Neutrophil (primary cell): ENCODE data around the gene KRTAP4-16.
"Not testable (repeated sequence)": the region's sequence is repeated elsewhere in the genome, so short reads cannot be mapped to it uniquely, and the experiment has no call there.

Source experiments
- H3K27ac ChIP-seq: fragments of 200-600 bp; sonication (generic); 2 replicates; pipeline ENCODE4 v1.5.1; 2016; ENCODE audit warnings: mild to moderate bottlenecking, moderate library complexity
- H3K27me3 ChIP-seq: fragments of 200-600 bp; sonication (generic); 2 replicates; pipeline ENCODE4 v1.6.0; 2016; ENCODE audit warnings: mild to moderate bottlenecking
- H3K36me3 ChIP-seq: fragments of 200-600 bp; sonication (generic); 2 replicates; pipeline ENCODE4 v1.5.1; 2017
- H3K4me1 ChIP-seq, 2 experiments: fragments of 200-600 bp in 1 of 2; sonication (generic) in 1 of 2; 1 replicate in 1 of 2; 2 replicates in 1 of 2; pipeline versions ENCODE4 v1.5.1 to v1.6.1; 2013 to 2016; ENCODE audit warnings: low read depth in 1 of 2, low read length in 1 of 2, mild to moderate bottlenecking in 1 of 2, moderate library complexity in 1 of 2; ENCODE audit not compliant: control insufficient read depth in 1 of 2, insufficient read depth in 1 of 2
- H3K4me3 ChIP-seq, 2 experiments: fragments of 200-600 bp in 1 of 2; sonication (generic) in 1 of 2; 1 replicate in 1 of 2; 2 replicates in 1 of 2; pipeline ENCODE4 v1.5.1; 2013 to 2016; ENCODE audit warnings: low read depth in 1 of 2, low read length in 1 of 2, mild to moderate bottlenecking in 1 of 2, moderate library complexity in 1 of 2
- H3K9me3 ChIP-seq: fragments of 200-600 bp; sonication (generic); 2 replicates; pipeline ENCODE4 v1.5.1; 2016
- TF ChIP-seq, protein P1 (sequence below): fragments of 200-600 bp; sonication (generic); IDR thresholded peaks from 2 replicates; pipeline ENCODE4 v1.5.1; 2016; ENCODE audit warnings: antibody characterized with exemption

Gene KRTAP4-16

DNA sequence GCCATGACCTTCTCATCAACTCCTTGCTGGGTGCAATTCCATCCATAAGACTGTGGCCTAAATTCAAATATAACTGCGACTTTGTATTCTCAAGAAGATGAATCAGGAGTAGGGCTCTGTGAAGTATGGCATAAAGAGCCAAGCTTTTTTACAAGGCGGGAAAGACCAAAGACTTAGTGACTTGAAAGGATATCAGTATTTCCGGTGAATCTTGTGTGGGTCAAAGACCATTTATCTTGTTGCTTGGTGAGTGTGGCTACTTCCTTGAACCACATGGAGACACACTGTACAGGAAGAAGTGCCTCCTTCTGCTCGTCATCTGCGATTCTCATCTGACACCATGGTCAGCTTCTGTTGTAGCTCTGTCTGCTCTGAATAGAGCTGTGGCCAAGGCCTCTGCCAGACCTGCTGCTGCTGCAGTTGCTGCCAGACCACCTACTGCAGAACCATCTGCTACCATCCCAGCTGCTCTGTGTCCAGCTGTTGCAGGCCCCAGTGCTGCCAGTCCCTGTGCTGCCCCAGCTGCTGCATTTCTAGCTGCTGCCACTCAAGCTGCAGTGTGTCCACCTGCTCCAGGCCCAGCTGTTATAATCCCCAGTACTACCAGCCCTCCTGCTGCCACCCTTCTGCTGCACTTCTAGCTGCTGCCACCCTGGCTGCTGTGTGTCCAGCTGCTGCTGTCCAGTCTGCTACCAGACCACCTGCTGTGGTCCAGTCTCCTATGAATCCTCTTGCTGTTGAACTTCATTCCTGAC, 30.2 kb downstream of the KRTAP4-16 start:
- peaks cover 7 to 17% of the 10 kb centered on the region in 2 experiments for H3K4me1 ChIP-seq
- H3K4me3 ChIP-seq = no peak overlapping the region
- H3K27me3 ChIP-seq = peaks cover 10% of the 10 kb centered on the region
- no peaks in the 10 kb centered on the region for H3K9me3 ChIP-seq
- H3K36me3 ChIP-seq = no peaks in the 10 kb centered on the region
- H3K27ac ChIP-seq = no peak overlapping the region
- TF ChIP-seq, protein P1, sequence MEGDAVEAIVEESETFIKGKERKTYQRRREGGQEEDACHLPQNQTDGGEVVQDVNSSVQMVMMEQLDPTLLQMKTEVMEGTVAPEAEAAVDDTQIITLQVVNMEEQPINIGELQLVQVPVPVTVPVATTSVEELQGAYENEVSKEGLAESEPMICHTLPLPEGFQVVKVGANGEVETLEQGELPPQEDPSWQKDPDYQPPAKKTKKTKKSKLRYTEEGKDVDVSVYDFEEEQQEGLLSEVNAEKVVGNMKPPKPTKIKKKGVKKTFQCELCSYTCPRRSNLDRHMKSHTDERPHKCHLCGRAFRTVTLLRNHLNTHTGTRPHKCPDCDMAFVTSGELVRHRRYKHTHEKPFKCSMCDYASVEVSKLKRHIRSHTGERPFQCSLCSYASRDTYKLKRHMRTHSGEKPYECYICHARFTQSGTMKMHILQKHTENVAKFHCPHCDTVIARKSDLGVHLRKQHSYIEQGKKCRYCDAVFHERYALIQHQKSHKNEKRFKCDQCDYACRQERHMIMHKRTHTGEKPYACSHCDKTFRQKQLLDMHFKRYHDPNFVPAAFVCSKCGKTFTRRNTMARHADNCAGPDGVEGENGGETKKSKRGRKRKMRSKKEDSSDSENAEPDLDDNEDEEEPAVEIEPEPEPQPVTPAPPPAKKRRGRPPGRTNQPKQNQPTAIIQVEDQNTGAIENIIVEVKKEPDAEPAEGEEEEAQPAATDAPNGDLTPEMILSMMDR = no peak

DNA sequence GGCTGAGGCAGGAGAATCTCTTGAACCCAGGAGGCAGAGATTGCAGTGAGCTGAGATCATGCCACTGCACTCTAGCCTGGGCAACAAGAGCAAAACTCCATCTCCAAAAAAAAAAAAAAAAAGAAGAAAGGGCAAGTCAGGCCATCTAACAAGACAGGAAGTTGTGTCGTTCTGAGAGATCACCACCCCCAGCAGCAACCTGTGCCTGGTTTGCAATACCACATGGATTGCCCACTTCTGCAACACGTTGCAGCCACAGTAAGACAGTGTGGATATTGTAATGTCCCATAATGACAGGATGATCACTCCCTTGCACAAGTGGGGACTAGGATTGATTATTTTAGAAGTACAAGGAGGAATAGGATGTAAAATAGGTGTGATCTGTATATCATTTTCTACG, 33.0 kb downstream of the KRTAP4-16 start:
- H3K9me3 ChIP-seq = no peaks in the 10 kb centered on the region
- peaks cover 7 to 17% of the 10 kb centered on the region in 2 experiments for H3K4me1 ChIP-seq
- H3K36me3 ChIP-seq = no peaks in the 10 kb centered on the region
- no peak overlapping the region for H3K27ac ChIP-seq
- peaks cover 12% of the 10 kb centered on the region for H3K27me3 ChIP-seq
- TF ChIP-seq, protein P1 = no peak
- H3K4me3 ChIP-seq = no peak overlapping the region

DNA sequence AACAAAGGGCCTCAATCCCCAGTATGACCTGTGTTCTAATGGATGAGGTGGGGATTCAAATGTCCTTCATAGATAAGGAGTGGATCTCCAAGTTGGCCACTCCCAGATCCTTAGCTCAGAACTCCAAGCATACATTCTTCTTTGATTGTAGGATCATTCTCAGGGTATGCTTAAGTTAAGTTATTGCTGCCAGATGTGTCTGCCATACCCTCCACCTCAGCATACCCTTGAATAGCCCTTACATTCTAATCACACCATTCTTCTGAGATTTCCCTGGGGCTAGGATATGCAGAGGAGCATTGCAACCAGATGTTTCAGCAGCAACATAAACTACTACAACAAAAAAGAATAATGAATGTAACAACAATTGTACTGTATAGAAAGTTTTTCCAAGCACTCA, 34.7 kb downstream of the KRTAP4-16 start:
- H3K9me3 ChIP-seq = no peaks in the 10 kb centered on the region
- no peak overlapping the region for H3K4me3 ChIP-seq
- H3K36me3 ChIP-seq = no peaks in the 10 kb centered on the region
- H3K27me3 ChIP-seq = peaks cover 29% of the 10 kb centered on the region
- TF ChIP-seq, protein P1 = no peak
- H3K27ac ChIP-seq = no peak overlapping the region
- peaks cover 7 to 17% of the 10 kb centered on the region in 2 experiments for H3K4me1 ChIP-seq

DNA sequence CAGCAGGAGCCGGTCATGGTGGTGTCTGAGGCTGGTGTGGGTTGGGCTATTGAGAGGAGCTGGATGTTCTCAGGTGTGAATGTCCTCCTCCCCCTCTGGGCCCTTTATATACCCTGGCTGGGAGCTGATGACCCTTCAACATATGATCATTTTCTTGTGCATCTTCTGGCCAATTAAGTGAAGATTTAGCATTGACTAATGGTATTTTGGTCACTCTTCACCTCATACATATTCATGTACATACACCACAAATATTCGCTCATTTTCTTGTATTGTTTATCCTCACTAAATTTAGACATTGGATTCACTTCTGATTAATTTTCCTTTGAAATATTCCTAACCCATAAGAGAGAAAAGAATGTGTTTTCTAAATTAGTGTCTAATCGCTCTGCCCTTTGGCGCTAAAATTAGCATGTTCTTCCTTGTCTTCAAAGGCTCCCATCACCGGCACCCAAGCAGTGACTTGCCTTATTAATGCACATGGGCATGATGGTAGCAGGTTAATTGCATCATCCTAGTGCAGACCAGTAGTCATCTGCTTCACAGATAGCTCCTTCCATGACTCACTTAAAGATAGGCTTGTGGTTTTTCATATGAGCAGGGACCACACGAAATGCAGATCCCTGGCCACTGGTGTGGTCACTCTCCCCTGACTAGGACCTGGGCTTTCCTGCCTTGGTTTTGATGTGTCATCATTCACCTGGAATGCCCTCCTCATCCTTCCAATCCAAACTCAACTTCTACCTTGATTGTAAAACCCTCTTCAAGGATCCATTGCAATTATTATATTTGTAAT, 36.0 kb downstream of the KRTAP4-16 start, which contains the start of gene KRTAP2-4:
Gene KRTAP2-4 (minus strand): TSS at position 51 of the 796 bp plus-strand sequence. CDS start 34 bp downstream, at position 17.
- no peaks in the 10 kb centered on the region for H3K9me3 ChIP-seq
- peaks cover 7 to 17% of the 10 kb centered on the region in 2 experiments for H3K4me1 ChIP-seq
- TF ChIP-seq, protein P1 = no peak
- no peak within 1 kb of the TSS for H3K27ac ChIP-seq
- H3K4me3 ChIP-seq = no peak within 1 kb of the TSS
- H3K27me3 ChIP-seq = peaks cover 42% of the 10 kb centered on the region
- H3K36me3 ChIP-seq = no peaks in the 10 kb centered on the region

DNA sequence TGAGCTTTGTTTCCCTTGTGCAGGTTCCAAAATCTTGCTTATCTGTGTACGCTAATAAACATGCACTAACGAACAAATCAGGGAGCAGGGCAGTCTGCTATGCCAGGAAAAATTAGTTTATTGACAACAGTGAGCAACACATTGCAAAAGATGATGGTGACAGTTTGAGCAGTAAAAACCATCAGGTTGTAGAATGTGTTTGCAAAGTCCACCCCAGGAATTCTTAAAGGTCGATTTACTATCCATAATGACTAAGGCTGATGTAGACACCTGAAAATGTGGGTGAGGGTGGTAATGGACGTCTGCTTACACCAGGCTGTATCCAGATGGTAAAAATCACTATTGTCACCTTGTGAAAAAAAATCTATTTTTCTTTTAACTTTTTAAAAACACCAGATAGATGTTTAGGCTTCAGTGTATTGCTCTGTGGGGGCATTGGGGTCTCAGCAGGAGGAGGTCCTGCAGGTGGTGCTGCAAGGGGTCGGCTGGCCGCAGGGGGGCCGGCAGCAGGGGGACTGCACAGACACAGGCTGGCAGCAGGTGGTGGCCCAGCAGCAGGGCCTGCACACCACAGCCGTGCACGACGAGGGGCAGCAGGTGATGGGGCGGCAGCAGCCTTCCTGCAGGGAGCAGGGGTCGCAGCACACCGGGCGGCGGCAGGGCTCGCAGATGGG, 36.9 kb downstream of the KRTAP4-16 start:
- not testable (repeated sequence) for H3K36me3 ChIP-seq, H3K27ac ChIP-seq, H3K4me3 ChIP-seq, H3K9me3 ChIP-seq
- Histone ChIP-seq H3K27me3 (peaks cover 51% of the 10 kb centered on the region), H3K4me1 (peaks cover 7 to 17% of the 10 kb centered on the region in 2 experiments)
